Measurements from ENCODE around the gene NKX6-2. TPM values are rescaled to one million over a fixed set of nuclear protein-coding genes. Genes with fewer than 3 reads are reported as not detected.

NKX6-2 gene
- total and polyA plus RNA-seq, 4 donors = 0.06 to 0.11 TPM; not detected in 2

GRCh38 chr10:132828681-132829080 is 42.7 kb upstream of the NKX6-2 start:
- H3K27me3 ChIP-seq (ENCODE audit: control insufficient read depth in 3 of 3, insufficient read depth in 3 of 3, low read length in 2 of 3) = peaks cover 0 to 36% (median 21%) of the 10 kb centered on the region in 3 donors
- ATAC-seq (ENCODE audit: insufficient read depth, low FRiP score) = no peak

GRCh38 chr10:132827861-132828539 is 42.1 kb upstream of the NKX6-2 start:
- peak in 1 of 3 donors; percentile 0 for DNase-seq
- TF ChIP-seq CTCF (IDR thresholded peaks at IDR 0.05; ENCODE audit: control extremely low read depth, extremely low read depth) = no peak
- H3K36me3 ChIP-seq (ENCODE audit: control insufficient read depth in 4 of 4, insufficient read depth in 4 of 4, low read length in 4 of 4) = no peaks in the 10 kb centered on the region
- no peak overlapping the region for H3K27ac ChIP-seq (ENCODE audit: low read depth in 1 of 2, low read length in 1 of 2)
- peaks cover 0 to 29% (median 19%) of the 10 kb centered on the region in 3 donors for H3K27me3 ChIP-seq (ENCODE audit: control insufficient read depth in 3 of 3, insufficient read depth in 3 of 3, low read length in 2 of 3)
- H3K9me3 ChIP-seq (ENCODE audit: control insufficient read depth in 4 of 4, insufficient read depth in 3 of 4, low read length in 3 of 4) = no peaks in the 10 kb centered on the region
- no peak for ATAC-seq (ENCODE audit: insufficient read depth, low FRiP score)
- 82 to 92% methylated on average over 29 of the region's 29 CpGs for WGBS, 2 donors
- no peaks in the 10 kb centered on the region for H3K4me1 ChIP-seq (ENCODE audit: control insufficient read depth in 5 of 5, insufficient read depth in 5 of 5, low read length in 5 of 5)
- no peak overlapping the region for H3K4me3 ChIP-seq
- H3K9ac ChIP-seq (ENCODE audit: insufficient read depth in 1 of 2, low read length in 2 of 2) = no peak overlapping the region

More at GRCh38 chr10:132828681-132829080, 42.7 kb upstream of the NKX6-2 start:
- Histone ChIP-seq H3K4me1 (ENCODE audit: control insufficient read depth in 5 of 5, insufficient read depth in 5 of 5, low read length in 5 of 5) (no peaks in the 10 kb centered on the region), H3K27ac (ENCODE audit: low read depth in 1 of 2, low read length in 1 of 2) (no peak overlapping the region), H3K4me3 (no peak overlapping the region), H3K9me3 (ENCODE audit: control insufficient read depth in 4 of 4, insufficient read depth in 3 of 4, low read length in 3 of 4) (no peaks in the 10 kb centered on the region), H3K36me3 (ENCODE audit: control insufficient read depth in 4 of 4, insufficient read depth in 4 of 4, low read length in 4 of 4) (no peaks in the 10 kb centered on the region), H3K9ac (ENCODE audit: insufficient read depth in 1 of 2, low read length in 2 of 2) (no peak overlapping the region)
- no peak for TF ChIP-seq CTCF (IDR thresholded peaks at IDR 0.05; ENCODE audit: control extremely low read depth, extremely low read depth)
- no peak for DNase-seq
- WGBS, 2 donors = 92 to 95% methylated on average over 20 of the region's 20 CpGs

GRCh38 chr10:132827423-132827789 is 41.5 kb upstream of the NKX6-2 start:
- Histone ChIP-seq H3K4me1 (ENCODE audit: control insufficient read depth in 5 of 5, insufficient read depth in 5 of 5, low read length in 5 of 5) (no peaks in the 10 kb centered on the region), H3K9ac (ENCODE audit: insufficient read depth in 1 of 2, low read length in 2 of 2) (no peak overlapping the region)
- no peak for TF ChIP-seq CTCF (IDR thresholded peaks at IDR 0.05; ENCODE audit: control extremely low read depth, extremely low read depth)

More at GRCh38 chr10:132827423-132827789, 41.5 kb upstream of the NKX6-2 start:
- Histone ChIP-seq H3K4me3 (no peak overlapping the region), H3K27ac (ENCODE audit: low read depth in 1 of 2, low read length in 1 of 2) (no peak overlapping the region), H3K27me3 (ENCODE audit: control insufficient read depth in 3 of 3, insufficient read depth in 3 of 3, low read length in 2 of 3) (peaks cover 0 to 25% (median 13%) of the 10 kb centered on the region in 3 donors), H3K36me3 (ENCODE audit: control insufficient read depth in 4 of 4, insufficient read depth in 4 of 4, low read length in 4 of 4) (no peaks in the 10 kb centered on the region), H3K9me3 (ENCODE audit: control insufficient read depth in 4 of 4, insufficient read depth in 3 of 4, low read length in 3 of 4) (no peaks in the 10 kb centered on the region)
- ATAC-seq (ENCODE audit: insufficient read depth, low FRiP score) = no peak
- peak in 1 of 3 donors; percentile 11 for DNase-seq
- WGBS, 2 donors = 77 to 81% methylated on average over 13 of the region's 13 CpGs

Measured in lung (tissue), 12 donors.